ENCODE results near the gene COBL. TPM values are rescaled to one million over a fixed set of nuclear protein-coding genes. Genes with fewer than 3 reads are reported as not detected.

The COBL gene
- total and polyA plus RNA-seq, 2 donors (not counting 3 experiments of a cell fraction or from before 2014, with no cell fraction given): 0.11 TPM; not detected in 1

DNA sequence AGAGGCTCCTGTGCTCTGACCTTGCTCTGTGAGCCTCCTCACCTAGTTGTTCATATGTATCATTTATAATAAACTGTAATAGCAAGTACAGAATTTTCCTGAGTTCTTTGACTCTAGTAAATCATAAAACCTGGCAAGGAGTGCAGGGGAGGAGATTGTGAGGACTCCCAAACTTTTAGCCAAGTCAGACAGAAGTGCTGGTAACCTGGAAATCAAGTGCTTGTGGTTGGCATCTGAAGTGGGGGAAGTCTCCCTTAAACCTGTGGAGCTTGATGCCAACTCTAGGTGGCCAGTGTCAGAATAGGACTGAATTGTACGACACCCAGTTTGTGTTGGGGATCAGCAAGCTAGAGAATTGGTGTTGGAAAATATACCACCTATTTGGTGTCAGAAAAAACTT lies 327.6 kb downstream of the COBL start:
- Histone ChIP-seq H3K36me3 (ENCODE audit: control insufficient read depth in 2 of 2, extremely low read depth in 1 of 2, insufficient read depth in 2 of 2, low read length in 2 of 2) (no peaks in the 10 kb centered on the region), H3K27me3 (ENCODE audit: control insufficient read depth in 2 of 2, insufficient read depth in 2 of 2, low read length in 2 of 2) (peaks cover 0 to 2% of the 10 kb centered on the region in 2 experiments), H3K4me3 (replicated peaks in 1 of 3; ENCODE audit: insufficient read depth in 1 of 3, low read depth in 1 of 3, low read length in 3 of 3) (no peak overlapping the region), H3K9me1 (replicated peaks; ENCODE audit: control insufficient read depth, extremely low read depth, insufficient read depth, low read length) (no peaks in the 10 kb centered on the region), H2AFZ (ENCODE audit: low read depth, low read length) (no peak overlapping the region), H3K4me1 (ENCODE audit: control insufficient read depth, extremely low read depth, insufficient read depth, low read length) (peaks cover 2% of the 10 kb centered on the region), H3K9me3 (replicated peaks; ENCODE audit: control insufficient read depth, insufficient read depth, low read length) (no peaks in the 10 kb centered on the region), H3K79me2 (ENCODE audit: control insufficient read depth, insufficient read depth, low read length) (no peaks in the 10 kb centered on the region), H3K4me2 (ENCODE audit: insufficient read depth, low read length) (no peak overlapping the region), H3K9ac (replicated peaks; ENCODE audit: extremely low read depth, insufficient read depth, low read length) (no peak overlapping the region), H3K27ac (ENCODE audit: insufficient read depth, low read depth, low read length) (no peak overlapping the region), H4K20me1 (replicated peaks; ENCODE audit: control insufficient read depth, extremely low read depth, insufficient read depth, low read length) (no peaks in the 10 kb centered on the region)
- no peak for FAIRE-seq
- no peak for DNase-seq (ENCODE audit: low read depth, low spot score)
- TF ChIP-seq GATA2 (IDR thresholded peaks at IDR 0.05; ENCODE audit: insufficient read depth, insufficient read length, low read depth, low read length) (no peak), EZH2 (IDR thresholded peaks at IDR 0.05; ENCODE audit: borderline replicate concordance, low read depth, low read length, severe bottlenecking) (no peak), FOS (IDR thresholded peaks at IDR 0.05; ENCODE audit: borderline replicate concordance, insufficient read depth, low read length) (no peak), MYC (IDR thresholded peaks at IDR 0.05; ENCODE audit: low read depth, low read length) (no peak), JUN (IDR thresholded peaks at IDR 0.05; ENCODE audit: borderline replicate concordance, insufficient read depth, insufficient read length, low read depth) (no peak), POLR2A (IDR thresholded peaks at IDR 0.05; ENCODE audit: low read depth, low read length) (no peak), POLR2AphosphoS5 (IDR thresholded peaks at IDR 0.05; ENCODE audit: insufficient read depth, low read depth, low read length) (no peak)
- TF ChIP-seq, protein P1, sequence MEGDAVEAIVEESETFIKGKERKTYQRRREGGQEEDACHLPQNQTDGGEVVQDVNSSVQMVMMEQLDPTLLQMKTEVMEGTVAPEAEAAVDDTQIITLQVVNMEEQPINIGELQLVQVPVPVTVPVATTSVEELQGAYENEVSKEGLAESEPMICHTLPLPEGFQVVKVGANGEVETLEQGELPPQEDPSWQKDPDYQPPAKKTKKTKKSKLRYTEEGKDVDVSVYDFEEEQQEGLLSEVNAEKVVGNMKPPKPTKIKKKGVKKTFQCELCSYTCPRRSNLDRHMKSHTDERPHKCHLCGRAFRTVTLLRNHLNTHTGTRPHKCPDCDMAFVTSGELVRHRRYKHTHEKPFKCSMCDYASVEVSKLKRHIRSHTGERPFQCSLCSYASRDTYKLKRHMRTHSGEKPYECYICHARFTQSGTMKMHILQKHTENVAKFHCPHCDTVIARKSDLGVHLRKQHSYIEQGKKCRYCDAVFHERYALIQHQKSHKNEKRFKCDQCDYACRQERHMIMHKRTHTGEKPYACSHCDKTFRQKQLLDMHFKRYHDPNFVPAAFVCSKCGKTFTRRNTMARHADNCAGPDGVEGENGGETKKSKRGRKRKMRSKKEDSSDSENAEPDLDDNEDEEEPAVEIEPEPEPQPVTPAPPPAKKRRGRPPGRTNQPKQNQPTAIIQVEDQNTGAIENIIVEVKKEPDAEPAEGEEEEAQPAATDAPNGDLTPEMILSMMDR (IDR thresholded peaks at IDR 0.05; ENCODE audit: extremely low read depth in 1 of 2, insufficient read depth in 1 of 2, low read depth in 1 of 2, low read length in 2 of 2): no peak
- TF ChIP-seq, protein P2, sequence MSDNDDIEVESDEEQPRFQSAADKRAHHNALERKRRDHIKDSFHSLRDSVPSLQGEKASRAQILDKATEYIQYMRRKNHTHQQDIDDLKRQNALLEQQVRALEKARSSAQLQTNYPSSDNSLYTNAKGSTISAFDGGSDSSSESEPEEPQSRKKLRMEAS (IDR thresholded peaks at IDR 0.05; ENCODE audit: insufficient read depth, insufficient read length): no peak
- dilution Hi-C loops (cut with MboI; ENCODE audit: extremely low pct_ligation_motif_present, low sequenced_read_pairs) (no loop called here), intact Hi-C loops (cut with micrococcal nuclease) (no loop called here)
- no TSS peak for BruUV-seq (replicated peaks)
- ChIA-PET CTCF (no interaction called here), POLR2A (no interaction called here)
